ENCODE measurements around the gene MYLK4. TPM values are rescaled to one million over a fixed set of nuclear protein-coding genes. Genes with fewer than 3 reads are reported as not detected.
A peak's percentile ranks its signal among the peaks of the same experiment; 100 is the strongest.

The MYLK4 gene
- total RNA-seq, 1 experiment from 2014 or later: 0.73 TPM

GRCh38 chr6:2697291-2697690 lies 53.4 kb downstream of the MYLK4 start:
- intact Hi-C loops (cut with micrococcal nuclease; ENCODE audit: unreplicated experiment): loop anchor here (10.0 kb wide), 1 partner anchor 472 kb away; no protein-coding TSS in a partner anchor
- BruUV-seq (replicated peaks): no TSS peak
- CTCF ChIA-PET: no interaction called here
- DNase-seq: no peak
- no peak for TF ChIP-seq CTCF (IDR thresholded peaks at IDR 0.05; ENCODE audit: unreplicated experiment)
- Mint-ChIP-seq H3K36me3 (ENCODE audit: insufficient read depth, unreplicated experiment) (no peaks in the 10 kb centered on the region), H3K4me3 (ENCODE audit: low read depth, unreplicated experiment) (no peak overlapping the region), H3K4me1 (ENCODE audit: low read depth, unreplicated experiment) (no peaks in the 10 kb centered on the region), H3K27ac (ENCODE audit: unreplicated experiment) (no peak overlapping the region), H3K9me3 (ENCODE audit: low read depth, unreplicated experiment) (no peaks in the 10 kb centered on the region), H3K27me3 (ENCODE audit: unreplicated experiment) (no peaks in the 10 kb centered on the region)

- no peak for DNase-seq
These were observed 55.1 kb downstream of the MYLK4 start for GRCh38 chr6:2695454-2696095.

GRCh38 chr6:2693231-2693630 lies 57.5 kb downstream of the MYLK4 start:
- no peaks in the 10 kb centered on the region for H3K4me1 Mint-ChIP-seq (ENCODE audit: low read depth, unreplicated experiment)
- no peaks in the 10 kb centered on the region for H3K27me3 Mint-ChIP-seq (ENCODE audit: unreplicated experiment)
- intact Hi-C loops (cut with micrococcal nuclease; ENCODE audit: unreplicated experiment): loop anchor here (10.0 kb wide), 1 partner anchor 468 kb away; no protein-coding TSS in a partner anchor
- no peak for DNase-seq
- H3K27ac Mint-ChIP-seq (ENCODE audit: unreplicated experiment): no peak overlapping the region
- no peaks in the 10 kb centered on the region for H3K9me3 Mint-ChIP-seq (ENCODE audit: low read depth, unreplicated experiment)
- TF ChIP-seq CTCF (IDR thresholded peaks at IDR 0.05; ENCODE audit: unreplicated experiment): no peak
- CTCF ChIA-PET: no interaction called here
- H3K36me3 Mint-ChIP-seq (ENCODE audit: insufficient read depth, unreplicated experiment): no peaks in the 10 kb centered on the region
- H3K4me3 Mint-ChIP-seq (ENCODE audit: low read depth, unreplicated experiment): no peak overlapping the region
- BruUV-seq (replicated peaks): no TSS peak

More at GRCh38 chr6:2695454-2696095, 55.1 kb downstream of the MYLK4 start:
- intact Hi-C loops (cut with micrococcal nuclease; ENCODE audit: unreplicated experiment): loop anchor here (2.0 to 10.0 kb wide), 2 partner anchors 471 to 1099 kb away; no protein-coding TSS in a partner anchor
- no peaks in the 10 kb centered on the region for H3K4me1 Mint-ChIP-seq (ENCODE audit: low read depth, unreplicated experiment)
- no peak for TF ChIP-seq CTCF (IDR thresholded peaks at IDR 0.05; ENCODE audit: unreplicated experiment)
- no peaks in the 10 kb centered on the region for H3K9me3 Mint-ChIP-seq (ENCODE audit: low read depth, unreplicated experiment)
- no TSS peak for BruUV-seq (replicated peaks)
- H3K4me3 Mint-ChIP-seq (ENCODE audit: low read depth, unreplicated experiment): no peak overlapping the region
- CTCF ChIA-PET: no interaction called here
- no peaks in the 10 kb centered on the region for H3K27me3 Mint-ChIP-seq (ENCODE audit: unreplicated experiment)
- H3K27ac Mint-ChIP-seq (ENCODE audit: unreplicated experiment): no peak overlapping the region
- no peaks in the 10 kb centered on the region for H3K36me3 Mint-ChIP-seq (ENCODE audit: insufficient read depth, unreplicated experiment)

DNA sequence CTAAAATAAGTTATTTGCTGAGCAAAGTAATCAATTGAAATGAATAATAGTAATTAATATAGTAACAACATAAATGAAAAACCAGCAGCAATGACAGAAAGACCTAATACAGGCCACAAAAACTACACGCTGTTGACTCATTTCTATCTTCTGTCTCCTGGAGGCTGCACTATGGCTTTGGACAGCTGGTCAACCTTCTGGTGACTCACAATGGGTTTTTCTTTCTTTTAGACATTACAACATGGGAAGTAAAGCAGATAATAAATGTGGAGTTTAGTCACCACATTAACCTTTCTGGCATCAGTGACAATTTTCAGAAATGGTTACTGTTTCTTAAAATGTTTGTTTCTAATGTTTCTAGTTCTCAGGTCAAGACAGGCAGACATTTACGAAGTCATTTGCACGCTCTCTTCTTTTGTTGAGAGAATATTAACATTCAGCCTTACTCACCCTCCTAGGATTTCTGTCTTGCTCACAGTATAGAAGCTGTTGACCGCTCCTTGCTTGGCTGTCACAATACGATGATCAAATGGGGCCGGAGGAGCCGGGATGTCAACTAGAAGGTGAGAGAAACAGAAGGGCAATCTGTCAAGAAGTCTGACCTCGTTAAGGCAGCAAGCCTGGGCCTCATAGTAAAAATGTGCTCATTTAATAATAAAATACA lies 62.2 kb downstream of the MYLK4 start:
- BruUV-seq (replicated peaks): no TSS peak
- CTCF ChIA-PET: no interaction called here
- H3K4me3 Mint-ChIP-seq (ENCODE audit: low read depth, unreplicated experiment): no peak overlapping the region
- no peak for TF ChIP-seq CTCF (IDR thresholded peaks at IDR 0.05; ENCODE audit: unreplicated experiment)
- intact Hi-C loops (cut with micrococcal nuclease; ENCODE audit: unreplicated experiment): no loop called here
- H3K27ac Mint-ChIP-seq (ENCODE audit: unreplicated experiment): no peak overlapping the region
- H3K9me3 Mint-ChIP-seq (ENCODE audit: low read depth, unreplicated experiment): no peaks in the 10 kb centered on the region
- H3K4me1 Mint-ChIP-seq (ENCODE audit: low read depth, unreplicated experiment): no peaks in the 10 kb centered on the region
- DNase-seq: peak; percentile 6
- H3K27me3 Mint-ChIP-seq (ENCODE audit: unreplicated experiment): no peaks in the 10 kb centered on the region
- no peaks in the 10 kb centered on the region for H3K36me3 Mint-ChIP-seq (ENCODE audit: insufficient read depth, unreplicated experiment)
